HG03045 (cell line): ENCODE data around the gene TGFBRAP1.
A peak's percentile ranks its signal among the peaks of the same experiment; 100 is the strongest.

Experiments used
- ATAC-seq: cut with Tn5 transposase; IDR thresholded peaks from one replicate; pipeline ENCODE4 v1.9.1; 2021; ENCODE audit warnings: mild to moderate bottlenecking, moderate library complexity; ENCODE audit not compliant: unreplicated experiment

TGFBRAP1 gene

GRCh38 chr2:105315314-105315713, 14.2 kb downstream of the TGFBRAP1 start:
- ATAC-seq: peak; percentile 69

- ATAC-seq: no peak
Observed at GRCh38 chr2:105313877-105314276, 15.7 kb downstream of the TGFBRAP1 start.

GRCh38 chr2:105309147-105309545, 20.4 kb downstream of the TGFBRAP1 start:
- ATAC-seq: no peak

GRCh38 chr2:105308382-105309146, 21.0 kb downstream of the TGFBRAP1 start:
- ATAC-seq: no peak

- no peak for ATAC-seq
Observed at GRCh38 chr2:105307962-105308361, 21.6 kb downstream of the TGFBRAP1 start.

- no peak for ATAC-seq
Observed at GRCh38 chr2:105307550-105307949, 22.0 kb downstream of the TGFBRAP1 start.

GRCh38 chr2:105307146-105307545, 22.4 kb downstream of the TGFBRAP1 start:
- ATAC-seq: no peak

GRCh38 chr2:105301646-105302045, 27.9 kb downstream of the TGFBRAP1 start:
- no peak for ATAC-seq

- no peak for ATAC-seq
Observed at GRCh38 chr2:105299290-105299689, 30.2 kb downstream of the TGFBRAP1 start.

GRCh38 chr2:105298017-105298416, 31.5 kb downstream of the TGFBRAP1 start:
- no peak for ATAC-seq

GRCh38 chr2:105297216-105297615, 32.3 kb downstream of the TGFBRAP1 start:
- ATAC-seq: no peak

- no peak for ATAC-seq
Observed at GRCh38 chr2:105296017-105296611, 33.4 kb downstream of the TGFBRAP1 start.

- ATAC-seq: no peak
Observed at GRCh38 chr2:105294844-105295481, 34.6 kb downstream of the TGFBRAP1 start.

- no peak for ATAC-seq
Observed at GRCh38 chr2:105294046-105294445, 35.5 kb downstream of the TGFBRAP1 start.

- ATAC-seq: no peak
Observed at GRCh38 chr2:105291981-105292380, 37.6 kb downstream of the TGFBRAP1 start.

- ATAC-seq: no peak
Observed at GRCh38 chr2:105290981-105291660, 38.4 kb downstream of the TGFBRAP1 start.

GRCh38 chr2:105288133-105288532, 41.4 kb downstream of the TGFBRAP1 start:
- no peak for ATAC-seq

- no peak for ATAC-seq
Observed at GRCh38 chr2:105287692-105288091, 41.8 kb downstream of the TGFBRAP1 start.

- no peak for ATAC-seq
Observed at GRCh38 chr2:105283532-105283931, 46.0 kb downstream of the TGFBRAP1 start.

GRCh38 chr2:105280281-105280680, 49.3 kb downstream of the TGFBRAP1 start:
- ATAC-seq: no peak

- ATAC-seq: no peak
Observed at GRCh38 chr2:105279126-105279525, 50.4 kb downstream of the TGFBRAP1 start.
